K562 (cell line): Measurements from ENCODE around the gene SYCN. TPM values are rescaled to one million over a fixed set of nuclear protein-coding genes. Genes with fewer than 3 reads are reported as not detected.
A peak's percentile ranks its signal among the peaks of the same experiment; 100 is the strongest.

Source experiments
- ATAC-seq: fragments of 200-7000 bp; cut with Tn5 transposase; 3 replicates; pipeline ENCODE4 v1.9.1; 2020; ENCODE audit warnings: moderate library complexity
- BruUV-seq: library from RNA; stranded (reverse); fragments of 400-500 nt; replicated peaks from 2 replicates; lab custom pipeline; 2021; lab: Mats Ljungman, UMichigan
- CTCF ChIA-PET: fragments of 300-600 bp; formaldehyde crosslinking; extraction: SDS; loops from one replicate; lab custom pipeline; 2021; ENCODE audit warnings: low intra/inter-chr PET ratio; lab: Yijun Ruan, JAX
- POLR2A ChIA-PET: fragments of 300-600, 350-650 bp; sonication (Branson Sonifier 250); formaldehyde crosslinking; extraction: SDS; loops from one replicate; lab custom pipeline; 2021; ENCODE audit warnings: antibody characterized with exemption, inconsistent platforms; lab: Yijun Ruan, JAX
- DNase-seq, 4 experiments: peaks; one replicate each; pipeline versions ENCODE4 v3.0.0 to v3.0.0-alpha.2; 2011 to 2018; ENCODE audit warnings: low spot score in 3 of 4, mixed read lengths in 3 of 4; ENCODE audit errors: extremely low read depth in 1 of 4
- FAIRE-seq: peaks from 2 replicates; lab custom pipeline; 2011; peaks lifted over from hg19 to GRCh38; lab: Jason Lieb, UNC
- H2AFZ ChIP-seq: 2 replicates; pipeline ENCODE4 v1.6.0; 2011; ENCODE audit warnings: low read depth, low read length, control low read depth, inconsistent platforms
- H3K27ac ChIP-seq: fragments of 200-600 bp; 3 replicates; pipeline ENCODE4 v1.8.0; 2011; ENCODE audit warnings: low read depth, mild to moderate bottlenecking, control low read depth, inconsistent platforms, low read length, moderate library complexity, mixed read lengths; ENCODE audit errors: extremely low read depth
- H3K27me3 ChIP-seq, 2 experiments: fragments of 300-600 bp in 1 of 2; 2 replicates in 1 of 2; 3 replicates in 1 of 2; pipeline versions ENCODE4 v1.6.0 to v1.8.0; 2011; ENCODE audit warnings: inconsistent platforms in 2 of 2, low read length in 2 of 2, mild to moderate bottlenecking in 1 of 2, mixed read lengths in 1 of 2, moderate library complexity in 1 of 2; ENCODE audit not compliant: control insufficient read depth in 2 of 2, insufficient read depth in 2 of 2
- H3K36me3 ChIP-seq: fragments of 300-600 bp; 3 replicates; pipeline ENCODE4 v1.8.0; 2011; ENCODE audit warnings: mild to moderate bottlenecking, low read length, inconsistent platforms; ENCODE audit not compliant: control insufficient read depth, insufficient read depth
- H3K4me1 ChIP-seq, 2 experiments: fragments of 200-600 bp in 1 of 2; replicated peaks in 1 of 2; 2 replicates in 1 of 2; 3 replicates in 1 of 2; pipeline versions ENCODE4 v1.5.1 to v1.8.0; 2011; ENCODE audit warnings: inconsistent platforms in 2 of 2, low read length in 2 of 2, mild to moderate bottlenecking in 1 of 2, mixed read lengths in 1 of 2, moderate library complexity in 1 of 2; ENCODE audit not compliant: control insufficient read depth in 2 of 2, insufficient read depth in 2 of 2
- H3K4me2 ChIP-seq: 2 replicates; pipeline ENCODE4 v1.6.1; 2011; ENCODE audit warnings: low read length, control low read depth, inconsistent platforms, mixed read lengths; ENCODE audit not compliant: insufficient read depth
- H3K4me3 ChIP-seq: fragments of 200-600 bp; sonication (generic), shearing (Covaris generic); 2 replicates; pipeline ENCODE4 v1.5.1; 2016; ENCODE audit warnings: control low read depth, inconsistent platforms
- H3K79me2 ChIP-seq: fragments of 200-600 bp; 3 replicates; pipeline ENCODE4 v1.8.0; 2011; ENCODE audit warnings: low read length, inconsistent platforms; ENCODE audit not compliant: control insufficient read depth, insufficient read depth
- H3K9ac ChIP-seq, 2 experiments: 2 replicates each; pipeline versions ENCODE4 v1.6.0 to v1.6.1; 2011; ENCODE audit warnings: low read depth in 2 of 2, low read length in 2 of 2, control low read depth in 1 of 2, inconsistent platforms in 1 of 2, mild to moderate bottlenecking in 1 of 2, mixed read lengths in 1 of 2; ENCODE audit not compliant: insufficient read depth in 1 of 2
- H3K9me1 ChIP-seq: one replicate; pipeline ENCODE4 v1.6.0; 2011; ENCODE audit warnings: inconsistent platforms, mild to moderate bottlenecking, low read length, moderate library complexity; ENCODE audit not compliant: control insufficient read depth, insufficient read depth
- H3K9me3 ChIP-seq: replicated peaks from 2 replicates; pipeline ENCODE4 v1.5.1; 2011; ENCODE audit warnings: low read depth, low read length, inconsistent platforms; ENCODE audit not compliant: control insufficient read depth, insufficient read depth
- H4K20me1 ChIP-seq: replicated peaks from 2 replicates; pipeline ENCODE4 v1.6.1; 2011; ENCODE audit warnings: low read length, inconsistent platforms, mixed read lengths; ENCODE audit not compliant: control insufficient read depth, insufficient read depth
- HDAC1 ChIP-seq, 2 experiments: fragments of 450-650 bp; IDR thresholded peaks; 2 replicates each; pipeline ENCODE4 v1.6.1; 2016 to 2017; ENCODE audit warnings: inconsistent platforms in 1 of 2, mild to moderate bottlenecking in 1 of 2, moderate library complexity in 1 of 2
- POLR2AphosphoS5 ChIP-seq: IDR thresholded peaks from 2 replicates; pipeline ENCODE4 v1.6.1; 2011; ENCODE audit warnings: mild to moderate bottlenecking, low read depth, low read length, moderate library complexity; ENCODE audit not compliant: control insufficient read depth, insufficient read depth
- WGBS: fragments of 100-300 bp; shearing (Covaris generic); methylation state at CpG from one replicate; pipeline ENCODE4 v1.1.6; 2016; ENCODE audit warnings: low coverage, mixed read lengths; ENCODE audit not compliant: insufficient coverage; ENCODE audit errors: missing lambda C conversion rate; 5-methylcytosine and 5-hydroxymethylcytosine counted together
- in situ Hi-C: fragments of 300-500 bp; cut with MboI; formaldehyde crosslinking; loops from 4 replicates; pipeline ENCODE4 v1.15.0; 2018; ENCODE audit warnings: inconsistent platforms, mixed read lengths
- intact Hi-C: fragments of 100-400 bp; cut with micrococcal nuclease; formaldehyde crosslinking; loops from 2 replicates; pipeline ENCODE4 v1.14.2; 2022
- polyA plus RNA-seq, 8 experiments: library from polyadenylated mRNA; depleted of rRNA in 4 of 8; stranded (reverse) in 5 of 8; unstranded in 3 of 8; fragments of >200 nt; fragmentation: Nextera tagmentation in 2 of 8; fragmentation: Illumina TruSeq in 1 of 8; extraction: Ambion mirVana in 2 of 8; extraction: Trizol in 1 of 8; gene quantifications; 2 replicates each; pipeline versions ENCODE4 v1.2.1 to v1.2.3, GENCODE V29; 2011 to 2014; ENCODE audit warnings: inconsistent platforms in 1 of 8, missing spikeins in 1 of 8
- total RNA-seq, 7 experiments: library from RNA; depleted of rRNA in 6 of 7; stranded (reverse); fragments of >200 nt in 6 of 7; fragmentation: Illumina TruSeq in 2 of 7; extraction: Trizol in 2 of 7; gene quantifications; 2 replicates each; pipeline versions ENCODE4 v1.2.1 to v1.2.3, GENCODE V29; 2011 to 2021; ENCODE audit warnings: low replicate concordance in 1 of 7
- TF ChIP-seq, protein P1 (sequence below): sonication (generic); formaldehyde crosslinking; IDR thresholded peaks from 2 replicates; pipeline ENCODE4 v1.8.0; 2022; ENCODE audit warnings: missing genetic modification reagents, mild to moderate bottlenecking, moderate library complexity, borderline replicate concordance

Gene SYCN
- total and polyA plus RNA-seq, 9 of the 15 experiments (the other 6 are each of a cell fraction or from before 2014, with no cell fraction given) = not detected

DNA sequence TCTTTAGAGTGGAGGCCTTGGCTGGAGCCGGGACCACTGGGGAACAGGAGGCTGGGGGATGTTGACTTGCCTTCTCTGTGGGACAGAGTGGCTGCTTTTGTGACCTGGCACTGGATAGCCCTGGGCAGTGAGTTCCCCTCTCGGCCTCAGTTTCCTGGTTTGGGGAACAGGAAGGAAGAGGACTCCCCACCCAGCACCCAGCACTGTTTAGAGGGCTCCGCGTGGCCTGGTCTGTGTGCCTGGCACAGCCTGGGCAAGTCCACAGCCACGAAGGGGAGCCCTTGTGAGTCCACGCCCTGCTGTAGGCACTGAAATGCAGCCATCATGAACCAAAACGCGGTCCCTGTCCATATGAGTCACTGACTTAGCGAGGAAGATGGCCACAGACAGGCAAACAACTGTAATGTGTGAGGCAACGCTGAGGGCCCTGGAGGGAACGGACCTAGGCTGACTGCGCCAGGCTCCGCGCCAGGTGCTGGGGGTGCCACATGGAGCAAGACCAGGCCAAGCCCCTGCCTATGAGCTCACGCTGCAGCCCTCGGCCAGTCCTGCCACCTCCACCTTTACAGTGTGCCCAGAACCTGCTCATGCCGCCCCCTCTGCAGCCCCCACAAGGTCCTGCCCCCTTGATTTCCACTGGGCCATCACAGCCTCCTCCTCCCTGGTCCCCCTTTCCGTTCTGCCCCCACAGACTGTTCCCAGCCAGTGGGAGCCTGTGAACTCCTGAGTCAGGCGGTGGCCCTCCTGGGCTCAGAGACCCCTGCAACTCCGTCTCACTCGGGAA lies 43.0 kb downstream of the SYCN start (continued):
- TF ChIP-seq POLR2AphosphoS5 = no peak
- TF ChIP-seq, all 486 proteins: peak for 0

DNA sequence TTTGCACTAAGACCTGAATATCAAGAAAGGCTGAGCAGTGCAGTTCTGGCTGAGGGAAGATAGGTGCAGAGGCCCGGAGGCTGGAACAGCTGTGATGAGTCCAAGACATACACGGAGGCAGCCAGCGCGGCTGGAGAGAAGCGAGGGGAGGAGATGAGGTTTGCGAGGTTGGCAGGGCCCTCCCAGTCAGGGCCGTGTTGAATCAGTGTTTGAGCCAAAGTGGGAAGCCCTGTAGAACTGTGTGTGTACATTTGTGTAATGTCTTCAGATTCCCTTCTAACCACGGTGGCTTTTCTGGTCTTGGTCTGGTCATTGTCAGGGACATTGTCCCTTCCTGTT lies 43.6 kb downstream of the SYCN start:
- intact Hi-C loops = no loop called here
- DNase-seq (no peak), ATAC-seq (no peak), FAIRE-seq (no peak)
- Histone ChIP-seq H3K4me3 (no peak overlapping the region), H3K36me3 (peaks cover 5% of the 10 kb centered on the region; the same call in 1 of the 3 replicates), H3K4me2 (no peak overlapping the region), H3K79me2 (peaks cover 53% of the 10 kb centered on the region), H2AFZ (no peak overlapping the region), H3K9ac (peak overlapping the region in 1 of 2 experiments; percentile 53; a peak in 1 of 4 replicates), H3K9me1 (peaks cover 15% of the 10 kb centered on the region), H4K20me1 (peaks cover 35% of the 10 kb centered on the region), H3K27ac (no peak overlapping the region), H3K9me3 (no peaks in the 10 kb centered on the region), H3K27me3 (no peaks in the 10 kb centered on the region), H3K4me1 (peaks cover 27 to 60% of the 10 kb centered on the region in 2 experiments)
- 54% methylated on average over 8 of the region's 8 CpGs for WGBS
- ChIA-PET POLR2A (no interaction called here), CTCF (no interaction called here)
- BruUV-seq = no TSS peak
- TF ChIP-seq, protein P1, sequence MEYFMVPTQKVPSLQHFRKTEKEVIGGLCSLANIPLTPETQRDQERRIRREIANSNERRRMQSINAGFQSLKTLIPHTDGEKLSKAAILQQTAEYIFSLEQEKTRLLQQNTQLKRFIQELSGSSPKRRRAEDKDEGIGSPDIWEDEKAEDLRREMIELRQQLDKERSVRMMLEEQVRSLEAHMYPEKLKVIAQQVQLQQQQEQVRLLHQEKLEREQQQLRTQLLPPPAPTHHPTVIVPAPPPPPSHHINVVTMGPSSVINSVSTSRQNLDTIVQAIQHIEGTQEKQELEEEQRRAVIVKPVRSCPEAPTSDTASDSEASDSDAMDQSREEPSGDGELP = peak; percentile 17; the same call in 1 of the 2 replicates
- no peak for TF ChIP-seq HDAC1 (IDR thresholded peaks at IDR 0.05)
- TF ChIP-seq, all 486 proteins: peak for 1
- in situ Hi-C loops = no loop called here
